CD4-positive, alpha-beta T cell treated with Interleukin-4 for 4 hours (primary cell): ENCODE data around the gene AIPL1.

Experiments
- DNase-seq: peaks from one replicate; pipeline ENCODE4 v3.0.0-alpha.2; 2020

AIPL1 gene

DNA sequence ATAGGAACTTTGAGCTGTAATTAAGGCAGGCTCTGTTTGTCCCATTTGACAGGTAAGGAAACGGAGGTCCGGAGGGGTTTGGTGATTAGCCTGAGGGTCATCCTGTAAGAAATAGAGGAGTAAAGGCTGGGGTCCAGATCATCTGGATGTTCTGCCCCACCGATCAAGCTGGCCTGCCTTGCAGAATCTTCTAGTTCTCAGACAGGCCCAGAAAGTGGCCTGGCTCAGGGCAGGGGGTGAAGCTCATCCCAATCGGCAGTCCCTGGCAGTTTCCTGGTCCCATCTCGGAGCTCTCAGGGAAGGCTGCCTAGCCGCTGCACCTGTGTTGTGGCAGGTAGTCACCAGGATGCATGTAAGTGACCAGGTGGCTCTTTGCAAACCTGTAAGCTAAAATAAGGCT is 13.6 kb upstream of the AIPL1 start:
- no peak for DNase-seq

DNA sequence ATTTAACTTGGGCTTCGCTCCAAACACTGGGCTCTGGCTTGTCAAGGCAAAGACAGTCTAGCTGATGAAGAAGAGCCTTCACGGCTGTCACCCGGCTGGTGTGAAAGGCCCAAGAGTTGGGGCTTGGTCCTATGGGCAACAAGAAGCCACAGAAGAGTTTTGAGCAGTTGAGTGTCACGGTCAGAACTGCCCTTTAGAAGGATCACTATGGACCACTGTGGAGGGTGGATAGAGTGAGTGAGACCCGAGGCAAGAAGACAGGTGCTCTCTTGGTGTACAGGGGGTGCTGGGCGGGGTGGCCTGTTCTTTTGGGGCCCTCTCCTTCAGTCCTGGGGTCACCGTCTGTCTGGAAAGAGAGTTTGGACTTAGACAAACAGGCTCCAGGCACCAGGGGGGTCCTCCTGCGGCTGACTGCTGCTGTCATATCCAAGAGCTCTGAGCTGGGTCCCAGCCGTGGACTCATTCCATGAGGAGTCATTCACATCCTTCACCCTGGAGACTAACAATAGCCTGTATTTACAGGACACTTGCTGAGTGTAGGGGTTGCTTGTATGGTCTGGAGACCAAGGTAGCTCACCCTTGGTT is 11.7 kb upstream of the AIPL1 start:
- no peak for DNase-seq

DNA sequence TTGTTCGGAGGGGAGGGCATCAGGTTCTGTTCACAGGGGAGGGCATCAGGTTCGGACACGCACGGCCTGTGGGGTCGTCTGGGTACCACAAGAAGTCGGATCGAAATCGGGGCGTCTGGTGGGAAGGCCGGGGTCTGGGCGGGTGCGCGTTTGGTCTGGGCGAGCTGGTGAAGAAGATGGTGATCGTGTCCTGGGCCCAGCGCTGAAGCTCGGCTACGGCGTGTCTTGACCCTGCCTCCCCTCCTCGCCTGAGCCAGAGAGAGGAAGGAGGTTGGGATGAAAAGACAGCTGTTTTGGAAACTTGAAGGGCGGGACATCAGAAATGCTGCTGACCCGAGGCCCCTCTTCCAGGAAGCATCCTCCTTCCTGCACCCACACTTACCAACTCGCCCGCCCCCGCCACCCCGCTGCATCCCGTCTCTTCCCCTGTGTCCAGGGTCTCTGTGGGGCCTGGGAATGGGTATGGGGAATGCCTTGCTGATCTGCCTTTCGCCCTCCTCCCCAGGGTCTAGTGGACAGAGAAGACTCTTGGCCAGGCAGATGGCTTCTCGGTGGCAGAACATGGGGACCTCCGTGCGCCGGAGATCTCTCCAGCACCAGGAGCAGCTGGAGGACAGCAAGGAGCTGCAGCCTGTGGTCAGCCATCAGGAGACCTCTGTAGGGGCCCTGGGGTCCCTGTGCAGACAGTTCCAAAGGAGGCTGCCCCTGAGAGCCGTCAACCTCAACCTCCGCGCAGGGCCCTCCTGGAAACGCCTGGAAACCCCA is 9.8 kb upstream of the AIPL1 start:
- DNase-seq = no peak

DNA sequence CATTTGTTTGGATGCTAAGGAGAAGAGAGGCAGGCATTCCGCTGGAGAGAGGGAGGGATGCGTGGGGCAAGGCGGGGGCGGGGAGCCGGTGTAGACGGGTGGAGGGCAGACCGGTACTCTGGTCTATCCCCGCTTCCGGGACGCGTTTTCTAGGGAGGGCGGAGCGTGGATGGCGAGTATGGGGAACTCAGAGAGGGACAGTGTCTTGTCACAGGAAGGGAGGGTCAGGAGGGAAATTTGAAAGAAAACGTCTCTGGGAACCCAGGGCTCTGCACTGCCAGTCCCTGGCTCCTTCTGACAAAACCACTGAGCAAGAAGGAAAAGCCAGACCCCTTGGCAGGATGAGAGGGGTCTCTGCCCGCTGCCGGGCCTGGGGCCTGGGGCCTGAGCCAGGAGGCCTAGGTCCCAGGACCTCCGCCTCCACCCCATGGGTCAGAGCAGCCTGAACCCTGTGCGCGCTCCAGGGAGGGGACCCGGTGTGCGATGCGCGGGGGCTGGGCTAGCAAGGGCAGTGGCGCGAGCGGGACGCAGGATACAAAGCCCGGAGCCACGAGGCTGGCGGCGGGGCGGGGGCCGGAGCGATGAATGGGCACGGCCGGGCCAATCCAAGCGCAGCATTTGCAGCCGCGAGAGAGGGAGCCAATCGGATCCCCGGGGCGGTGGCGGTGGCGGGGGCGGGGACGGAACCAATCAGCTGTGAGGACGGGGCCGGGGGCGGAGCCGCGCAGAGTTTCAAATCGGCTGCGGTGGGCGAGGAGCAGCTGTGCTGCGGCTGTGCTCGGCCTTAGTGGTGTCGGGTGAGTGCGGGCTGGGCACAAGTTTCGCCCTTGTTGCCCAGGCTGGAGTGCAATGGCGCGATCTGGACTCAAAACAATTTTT is 9.0 kb upstream of the AIPL1 start, which contains the start of gene PIMREG:
PIMREG (plus strand) TSS at position 764 of the 879 bp plus-strand sequence. CDS start 656 bp downstream, outside the sequence.
- DNase-seq = peak; percentile 82

DNA sequence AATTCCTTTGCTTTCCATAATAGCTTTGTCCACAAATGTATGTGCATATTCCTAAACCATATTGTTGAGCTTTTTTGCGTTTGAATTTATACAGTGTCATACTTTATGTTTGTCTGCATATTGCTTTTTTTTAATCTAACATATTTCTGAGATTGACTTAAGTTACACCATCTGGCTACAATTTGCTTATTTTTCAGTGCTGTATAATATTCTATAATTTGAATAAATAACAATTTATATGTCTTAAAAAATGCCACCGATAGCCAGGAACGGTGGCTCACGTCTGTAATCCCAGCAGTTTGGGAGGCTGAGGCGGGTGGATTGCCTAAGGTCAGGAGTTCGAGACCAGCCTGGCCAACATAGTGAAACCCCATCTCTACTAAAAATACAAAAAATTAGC is 7.9 kb upstream of the AIPL1 start:
- DNase-seq = no peak

DNA sequence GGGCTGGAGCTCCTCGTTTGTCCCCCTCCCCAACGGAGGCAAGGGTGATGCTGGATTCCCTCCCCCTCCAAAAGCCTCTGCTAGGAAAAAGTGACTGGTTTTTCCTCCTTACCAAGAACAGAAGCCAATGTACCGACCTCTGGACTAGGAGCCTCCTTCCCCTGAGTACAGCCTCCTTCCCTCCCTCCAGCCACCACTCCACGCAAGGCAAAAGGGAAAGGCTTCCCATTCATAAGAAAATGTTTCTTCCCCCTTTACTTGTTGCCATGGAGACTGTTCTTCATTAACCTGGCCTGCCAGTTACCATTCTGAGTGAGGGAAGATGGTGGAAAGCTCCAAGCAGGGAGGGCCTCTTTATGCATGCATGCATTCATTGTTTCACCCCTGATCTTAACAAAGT is 5.0 kb upstream of the AIPL1 start:
- DNase-seq = no peak

DNA sequence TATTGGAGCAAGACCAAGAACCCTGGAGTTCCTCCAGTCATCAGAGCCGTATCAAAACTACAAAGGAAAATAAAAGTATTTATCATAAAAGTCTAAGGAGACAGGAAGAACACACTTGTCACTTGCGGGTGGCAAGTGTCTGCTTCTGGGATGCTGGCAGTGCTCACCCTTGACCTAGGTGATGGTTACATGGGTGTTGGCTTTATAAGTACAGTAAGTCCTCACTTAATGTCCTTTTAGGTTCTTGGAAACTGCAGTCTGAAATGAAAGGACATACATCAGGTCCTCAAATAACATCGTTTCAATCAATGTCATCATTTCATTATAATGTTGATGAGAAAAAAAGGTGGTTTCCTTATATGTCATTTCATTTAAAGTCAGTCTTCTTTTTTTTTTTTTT is 3.0 kb upstream of the AIPL1 start:
- no peak for DNase-seq

DNA sequence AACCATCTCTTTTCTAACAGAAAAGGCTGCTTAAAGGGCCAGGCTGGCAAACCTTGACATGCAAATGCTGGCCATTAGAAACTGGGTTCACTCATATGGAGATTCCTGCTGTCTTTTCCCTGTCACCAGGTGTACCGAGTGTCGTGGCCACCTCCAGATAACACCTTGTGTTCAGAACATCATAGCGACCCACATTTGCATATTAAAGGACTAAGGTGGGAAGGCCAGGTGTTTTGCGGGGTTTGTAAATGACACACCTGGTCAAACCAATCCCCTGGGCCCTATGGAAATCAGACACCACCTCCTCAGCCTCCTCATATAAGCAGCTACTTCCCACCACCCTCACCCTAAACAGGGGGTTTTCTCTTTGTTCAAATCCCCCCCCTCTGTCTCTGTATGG is 2.5 kb upstream of the AIPL1 start:
- DNase-seq = no peak

DNA sequence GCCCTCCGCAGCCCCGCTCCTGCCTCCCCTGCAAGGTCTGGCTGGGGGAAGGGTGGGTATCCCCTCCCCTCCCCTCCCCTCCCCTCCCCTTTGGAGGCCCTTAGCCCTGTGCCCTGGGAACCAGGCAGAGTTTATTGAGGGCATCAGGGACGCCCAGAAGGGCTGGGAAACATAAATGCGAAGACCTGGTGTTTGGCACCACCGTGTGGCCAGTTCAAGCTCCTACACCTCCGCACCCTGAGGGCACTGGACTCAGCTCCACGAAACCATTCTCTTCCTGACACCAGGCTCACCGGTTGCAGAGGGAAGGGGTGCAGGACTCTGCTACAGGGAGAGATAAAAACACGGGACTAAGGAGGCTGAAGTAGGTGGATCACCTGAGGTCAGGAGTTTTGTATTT is 1.0 kb upstream of the AIPL1 start:
- DNase-seq = peak; percentile 56

DNA sequence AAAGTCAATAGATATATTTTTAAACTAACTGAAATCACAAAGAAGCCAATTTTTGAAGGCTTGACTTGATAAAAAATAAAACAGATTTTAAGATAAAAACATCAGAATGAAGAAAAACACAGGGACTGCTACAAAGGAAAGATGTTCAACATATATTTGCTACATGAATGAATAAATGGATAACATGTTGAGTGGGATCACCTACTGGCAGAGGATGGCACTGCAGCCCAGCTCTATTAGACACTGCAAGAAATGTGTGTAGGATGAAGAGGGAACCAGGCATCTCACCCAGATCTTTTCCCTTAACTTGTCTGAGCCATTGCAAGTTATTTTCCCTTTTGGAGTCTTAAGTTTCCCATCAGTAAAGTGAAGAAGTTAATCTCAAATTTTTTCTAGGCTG is 4.2 kb downstream of the AIPL1 start:
- no peak for DNase-seq

DNA sequence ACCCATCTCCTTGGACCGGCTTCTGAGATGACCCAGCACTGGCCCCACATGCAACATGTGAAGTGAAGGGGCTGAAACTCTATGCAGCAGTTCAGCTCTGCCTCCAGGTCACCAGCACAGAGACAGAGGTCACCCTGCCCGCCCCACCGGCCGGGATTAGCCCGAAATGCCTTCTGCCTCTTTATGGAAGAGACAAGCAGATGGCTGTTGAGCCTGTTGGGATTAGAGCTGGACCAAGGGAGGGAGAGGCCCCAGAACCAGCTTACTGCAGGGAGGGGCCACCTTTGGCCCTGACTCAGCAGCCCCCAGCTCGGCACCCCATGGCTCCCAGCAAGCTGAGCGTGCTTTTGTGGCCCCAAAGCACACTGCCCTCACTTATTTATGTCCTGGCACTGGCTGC is 5.7 kb downstream of the AIPL1 start:
- no peak for DNase-seq

DNA sequence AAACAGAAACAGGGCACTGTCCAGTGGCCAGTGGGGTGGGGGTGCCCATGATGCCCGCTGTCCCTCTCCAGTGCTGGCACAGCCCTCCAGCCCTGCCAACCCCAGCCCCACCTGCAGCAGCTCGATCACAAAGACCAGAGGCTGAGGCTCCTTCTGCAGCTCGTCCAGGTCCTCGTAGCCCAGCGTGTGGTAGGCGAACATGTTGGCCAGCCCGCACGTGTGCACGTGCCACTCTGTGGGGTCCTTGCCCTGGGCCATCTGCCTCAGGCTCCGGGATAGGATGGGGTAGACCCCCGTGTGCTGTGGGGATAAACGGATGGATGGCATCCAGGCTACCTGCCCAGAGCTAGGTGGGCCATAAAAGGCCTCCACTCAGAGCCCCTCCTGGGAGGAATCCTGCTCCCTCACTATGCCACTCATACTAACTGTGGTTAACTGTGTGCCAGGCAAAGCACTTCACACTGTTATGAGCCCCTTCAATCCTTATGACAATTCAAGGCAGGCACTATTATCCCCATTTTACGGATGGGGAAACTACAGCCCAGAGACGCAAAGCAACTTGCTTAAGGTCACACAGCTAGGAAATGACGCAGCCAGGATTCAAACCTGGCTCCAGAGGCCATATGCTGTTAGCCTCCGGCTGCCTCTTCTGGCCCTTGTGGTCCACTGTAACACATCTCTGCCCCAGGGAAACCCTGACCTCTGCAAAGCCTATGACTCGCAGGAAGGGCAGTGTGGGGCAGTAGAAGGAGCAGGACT is 6.5 kb downstream of the AIPL1 start:
- DNase-seq = no peak

DNA sequence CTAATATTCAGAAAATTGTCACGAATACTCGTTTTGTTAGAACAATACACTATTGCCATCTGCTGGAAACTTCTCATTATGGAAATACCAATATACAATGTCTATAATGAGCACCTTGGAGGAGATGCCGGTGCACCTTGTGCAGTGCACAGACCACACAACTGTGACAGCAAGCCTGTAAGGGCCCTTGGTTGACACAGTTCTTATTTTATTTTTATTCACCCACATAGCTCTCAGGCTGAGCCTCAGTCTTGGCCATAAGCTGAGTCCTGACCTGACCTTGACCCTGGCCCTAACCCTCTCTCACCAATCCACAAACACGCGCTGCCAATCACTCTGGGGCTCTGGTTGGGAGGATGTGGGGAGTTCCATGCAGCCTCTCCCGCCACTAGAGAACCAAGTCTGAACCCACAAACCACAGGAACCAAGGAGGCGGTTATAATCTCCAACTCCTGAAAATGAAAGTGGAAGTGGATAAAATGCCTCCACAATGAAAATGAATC is 7.6 kb downstream of the AIPL1 start:
- peak; percentile 46 for DNase-seq

DNA sequence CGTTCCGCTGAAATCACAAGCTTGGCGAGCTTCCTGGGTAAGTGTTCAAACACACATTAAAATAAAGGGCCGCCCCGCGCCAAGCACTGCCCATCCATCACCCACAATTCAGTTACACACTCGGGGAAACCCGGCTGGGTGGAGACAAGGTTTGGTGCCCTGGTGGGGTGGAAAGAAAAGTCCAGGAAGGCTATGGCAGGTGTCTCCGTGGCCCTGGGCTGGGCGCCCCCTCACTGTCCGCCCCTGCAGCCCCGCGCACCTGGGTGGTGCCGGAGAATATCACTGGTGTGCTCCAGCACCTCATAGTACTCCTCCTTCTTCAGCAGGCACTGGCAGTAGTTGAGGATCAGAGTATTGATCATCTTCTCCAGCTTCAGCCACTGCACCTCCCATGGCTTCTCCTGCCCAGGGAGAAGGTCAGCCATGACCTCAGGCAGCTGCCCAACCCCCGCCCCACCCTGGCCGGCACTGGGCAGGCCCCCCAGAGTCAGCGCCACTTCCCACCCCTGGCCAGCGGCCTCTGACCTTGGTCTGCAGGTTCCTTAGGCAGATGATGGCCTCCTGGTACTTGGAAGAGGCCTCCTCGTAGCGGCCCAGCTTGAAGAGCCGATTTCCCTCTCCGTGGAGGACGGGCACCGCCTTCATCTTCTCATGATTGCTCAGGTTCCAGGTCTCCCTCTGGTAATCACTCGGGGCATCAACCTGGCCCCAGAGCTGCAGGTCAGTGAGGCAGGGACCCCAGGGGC is 8.4 kb downstream of the AIPL1 start:
- DNase-seq = no peak

DNA sequence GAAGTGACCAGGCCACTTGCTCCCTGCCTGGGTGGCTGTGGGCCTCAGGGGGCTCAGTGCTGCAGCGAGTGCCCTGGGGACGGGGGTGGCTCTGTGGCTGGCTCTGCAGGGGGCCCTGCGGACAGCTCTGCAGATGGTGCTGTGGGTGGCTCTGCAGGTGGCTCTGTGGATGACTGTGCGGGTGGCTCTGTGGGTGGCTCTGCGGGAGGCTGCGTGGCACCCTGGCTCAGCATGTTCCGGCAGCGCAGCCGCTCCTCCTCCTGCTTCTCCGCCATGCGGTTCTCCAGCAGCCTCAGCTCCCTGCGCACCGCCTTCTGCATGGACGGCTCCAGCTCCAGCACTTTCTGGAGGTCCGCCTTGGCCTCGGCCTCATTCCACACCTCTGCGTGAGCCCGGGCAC is 9.5 kb downstream of the AIPL1 start:
- DNase-seq = no peak

DNA sequence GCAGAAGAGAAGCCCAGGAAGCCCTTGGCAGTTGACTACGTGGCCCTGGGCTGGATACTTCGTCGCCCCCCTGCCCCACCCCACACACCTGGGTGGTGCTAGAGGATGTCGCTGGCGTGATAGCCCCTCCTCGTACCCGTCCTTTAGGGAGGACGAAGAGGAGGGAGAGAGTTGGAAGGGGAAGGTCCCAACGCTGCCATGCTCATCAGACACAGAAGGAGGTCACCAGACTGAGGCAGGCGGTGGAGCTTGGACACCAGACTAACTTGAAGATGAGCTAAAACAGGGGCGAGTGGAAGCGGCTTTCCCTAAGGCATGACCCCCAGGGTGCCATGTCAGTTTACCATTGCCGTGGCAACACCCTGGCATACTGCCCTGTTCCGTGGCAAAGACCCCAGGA is 11.0 kb downstream of the AIPL1 start:
- no peak for DNase-seq

DNA sequence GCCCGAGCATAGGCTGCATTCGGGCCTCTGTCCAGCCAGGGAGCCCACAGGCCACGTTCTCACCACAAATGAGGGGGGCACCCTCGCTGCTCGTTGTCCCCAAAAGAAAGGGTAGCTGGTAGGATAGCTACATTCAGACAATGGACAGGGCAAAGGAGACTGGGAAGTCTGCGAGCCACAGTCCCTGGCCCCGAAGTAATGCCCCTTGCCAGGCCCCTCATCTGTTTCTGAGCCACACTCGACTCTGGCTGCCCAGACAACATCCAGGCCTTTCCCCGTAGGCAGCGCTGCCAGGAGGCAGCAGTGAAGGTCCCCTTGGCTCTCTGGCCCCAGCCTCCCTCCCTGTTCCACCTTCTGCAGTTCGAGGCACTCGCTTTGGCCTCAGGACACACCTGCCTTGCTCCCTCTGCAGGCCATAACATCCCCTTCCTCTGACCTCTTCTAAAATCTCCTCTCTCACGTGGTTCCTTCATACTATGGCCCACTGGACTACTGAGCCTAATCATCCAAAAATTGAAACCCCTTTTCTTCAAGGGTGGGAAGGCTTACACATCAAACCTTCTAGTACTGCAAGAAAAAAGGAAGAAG is 12.2 kb downstream of the AIPL1 start:
- no peak for DNase-seq

DNA sequence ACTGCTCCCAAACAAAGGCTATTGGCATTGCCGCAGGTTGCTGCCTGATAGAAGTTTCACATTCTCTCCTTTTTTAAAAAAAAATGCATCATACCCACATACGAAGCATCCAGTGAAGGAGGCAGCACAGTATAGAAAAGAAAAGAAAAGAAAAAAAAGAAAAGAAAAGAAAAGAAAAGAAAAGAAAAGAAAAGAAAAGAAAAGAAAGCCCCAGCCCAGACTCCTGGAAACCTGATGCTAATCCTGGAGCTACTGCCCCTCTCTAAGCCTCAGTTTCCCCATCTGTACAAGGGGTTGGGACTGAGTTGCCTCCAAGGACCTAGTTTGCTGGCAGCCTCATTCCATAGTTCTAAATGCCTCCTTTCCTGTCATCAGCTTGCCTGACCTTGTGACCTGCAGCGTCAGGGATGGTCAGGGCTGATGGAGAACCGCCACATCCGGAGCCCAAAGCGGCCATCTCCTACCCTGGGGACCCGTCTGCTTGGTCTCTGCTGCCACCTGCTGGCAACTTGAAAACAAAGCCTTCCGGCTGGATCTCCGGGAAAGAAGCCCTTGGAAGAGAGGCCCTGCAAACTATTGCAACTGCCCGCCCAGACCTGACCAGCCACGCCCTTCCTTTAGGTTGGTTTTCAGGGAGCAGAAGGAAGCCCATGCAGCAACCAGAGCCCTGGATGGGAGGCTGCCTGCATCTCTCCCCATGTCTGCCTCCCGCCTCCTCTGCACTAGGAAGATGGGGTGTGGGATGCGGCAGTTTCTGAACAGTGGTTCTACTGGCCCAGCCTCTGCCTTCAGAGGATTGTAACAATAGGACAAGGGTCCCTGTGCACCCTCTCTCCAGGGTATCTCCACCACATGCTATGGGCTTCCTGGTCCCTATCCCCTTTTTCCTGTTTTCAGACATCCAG is 13.0 kb downstream of the AIPL1 start:
- DNase-seq = peak; percentile 71

DNA sequence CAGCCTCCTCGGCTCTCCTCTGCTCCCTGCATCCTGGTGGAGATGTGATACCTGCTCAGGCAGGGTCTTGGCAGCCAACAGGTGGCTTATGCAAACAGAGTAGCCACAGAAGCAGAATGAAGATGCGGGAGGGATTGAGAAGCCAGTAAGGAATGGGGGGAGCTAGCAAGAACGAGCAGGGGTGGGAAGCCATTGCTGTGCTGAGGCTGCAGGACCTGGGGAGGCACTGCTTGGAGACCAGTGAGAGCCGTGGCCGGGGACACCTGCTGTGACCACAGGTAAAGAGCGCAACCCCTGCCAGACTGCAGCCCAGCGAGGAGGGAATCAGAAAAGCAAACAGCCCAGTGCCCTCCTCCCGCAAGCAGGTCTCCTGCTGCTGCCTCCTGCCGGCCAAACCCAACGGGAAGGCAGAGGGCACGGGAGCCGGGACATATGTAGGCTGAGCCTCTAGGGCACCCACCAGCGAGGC is 14.7 kb downstream of the AIPL1 start:
- no peak for DNase-seq

DNA sequence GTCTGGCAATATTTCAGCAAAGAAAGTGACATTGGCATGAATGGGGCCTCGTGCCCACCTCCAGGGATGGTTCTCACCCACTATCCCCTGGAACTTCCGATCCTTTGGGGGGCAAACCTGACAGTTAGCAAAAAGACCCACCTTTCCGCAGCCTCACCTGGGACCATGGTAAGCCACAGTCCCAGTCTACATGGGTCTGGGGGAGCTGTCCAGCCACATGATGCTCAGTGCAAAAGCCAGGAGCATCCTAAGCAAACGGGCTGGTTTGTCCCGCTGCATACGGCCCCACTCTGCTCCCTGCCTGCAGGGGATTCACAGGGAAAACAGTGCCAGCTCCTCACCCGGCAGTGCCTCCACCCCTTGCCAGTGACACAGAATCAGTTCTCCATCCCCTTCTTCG is 19.3 kb downstream of the AIPL1 start:
- DNase-seq = no peak
